SHP77 (cell line): ENCODE measurements around the gene TNIK.

ENCODE experiments used
- DNase-seq, 2 experiments: peaks; one replicate each; lab custom pipeline; 2025; lab: John Stamatoyannopoulos, UW

Gene TNIK

GRCh38 chr3:171459942-171460724 is at the start of gene TNIK:
TNIK (minus strand) TSS chr3:171460405; CDS start chr3:171460063, 342 bp downstream.
- DNase-seq, result no peak

GRCh38 chr3:171508676-171509075 is 48.5 kb upstream of the TNIK start:
- peak in 1 of 2 experiments; percentile 4 for DNase-seq

GRCh38 chr3:171508206-171508605 is 48.0 kb upstream of the TNIK start:
- no peak for DNase-seq

DNA sequence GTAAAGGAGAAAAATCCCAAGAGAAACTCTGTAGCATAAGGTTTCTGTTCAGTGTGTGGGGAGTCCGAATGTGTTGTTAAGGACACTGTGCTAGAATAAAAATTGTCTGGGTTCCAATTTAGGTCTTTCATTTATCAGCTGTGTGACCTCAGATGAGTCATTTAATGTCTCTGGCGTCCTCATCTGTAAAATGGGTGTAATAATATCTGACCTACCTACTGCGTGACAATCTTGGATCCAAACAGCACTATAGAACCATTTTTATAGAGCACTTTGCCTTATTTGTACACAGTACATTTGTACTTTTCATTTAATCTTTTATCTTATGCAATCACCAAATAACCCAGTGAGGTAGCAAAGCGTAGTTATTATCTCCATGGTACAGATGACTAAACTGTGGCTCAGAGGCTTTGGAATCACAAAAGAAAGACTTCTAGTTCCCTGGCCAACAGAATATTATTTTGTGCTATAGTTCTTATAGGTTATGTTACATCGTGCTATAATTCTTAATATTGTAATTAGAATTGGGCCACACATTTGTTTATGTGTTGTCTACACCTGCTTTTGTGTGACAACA is 46.6 kb upstream of the TNIK start:
- DNase-seq, result no peak

DNA sequence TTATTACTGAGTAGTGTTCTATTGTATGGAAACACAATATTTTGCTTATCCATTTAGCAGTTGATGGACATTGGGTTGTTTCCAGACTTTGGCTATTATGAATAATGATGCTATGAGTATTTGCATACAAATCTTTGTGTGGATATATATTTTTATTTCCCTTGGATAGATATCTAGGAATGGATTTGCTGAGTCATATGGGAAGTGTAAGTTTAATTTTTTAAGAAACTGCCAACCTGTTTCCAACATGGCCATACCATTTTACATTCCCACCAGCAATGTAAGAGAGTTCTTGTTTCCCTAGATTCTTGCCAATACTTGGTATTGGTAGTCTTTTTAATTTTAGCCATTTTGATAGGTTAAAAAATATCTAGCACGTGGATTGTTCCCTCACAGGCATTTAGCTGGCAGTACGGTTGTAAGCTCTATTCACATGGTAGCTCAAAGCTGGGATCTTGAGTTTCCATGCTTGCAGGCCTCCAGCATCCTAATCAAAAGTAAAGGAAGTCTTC is 45.7 kb upstream of the TNIK start:
- no peak for DNase-seq

DNA sequence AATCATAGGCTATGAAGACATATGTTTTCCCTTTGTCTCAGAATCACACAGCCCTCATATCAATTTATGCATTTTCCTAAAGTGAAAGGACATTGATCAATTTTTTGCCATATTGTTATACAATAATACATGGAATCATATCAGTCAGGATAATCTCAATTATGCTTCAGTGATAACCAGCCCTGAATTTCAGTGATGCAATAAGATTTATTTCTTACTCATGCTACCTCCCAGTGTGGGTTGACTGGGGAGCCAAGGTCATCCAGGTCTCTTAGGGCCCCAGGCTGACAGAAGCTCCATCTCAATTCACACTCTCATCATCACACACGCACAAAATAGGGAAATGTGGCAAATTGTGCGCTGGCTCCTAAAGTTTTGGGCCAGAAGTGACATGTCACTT is 44.2 kb upstream of the TNIK start:
- no peak for DNase-seq

DNA sequence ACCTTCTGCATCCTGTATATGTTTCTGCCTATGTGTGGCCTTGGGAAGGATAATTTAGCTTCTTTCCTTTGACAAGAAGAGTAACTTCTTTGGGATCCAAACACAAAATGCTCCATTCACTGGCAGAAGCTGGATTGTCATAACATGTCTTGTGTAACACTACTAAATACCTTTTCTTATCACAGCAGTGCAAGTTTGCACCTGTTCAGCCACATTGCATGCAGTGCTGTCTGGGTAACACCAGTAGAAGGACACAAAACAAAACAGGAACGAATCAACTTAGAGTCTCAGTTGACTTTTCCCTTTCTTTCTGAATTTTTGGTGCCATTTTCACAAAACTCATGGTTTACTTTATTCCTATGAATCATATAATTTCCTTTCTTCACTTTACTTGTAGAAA is 43.6 kb upstream of the TNIK start:
- DNase-seq, result no peak

DNA sequence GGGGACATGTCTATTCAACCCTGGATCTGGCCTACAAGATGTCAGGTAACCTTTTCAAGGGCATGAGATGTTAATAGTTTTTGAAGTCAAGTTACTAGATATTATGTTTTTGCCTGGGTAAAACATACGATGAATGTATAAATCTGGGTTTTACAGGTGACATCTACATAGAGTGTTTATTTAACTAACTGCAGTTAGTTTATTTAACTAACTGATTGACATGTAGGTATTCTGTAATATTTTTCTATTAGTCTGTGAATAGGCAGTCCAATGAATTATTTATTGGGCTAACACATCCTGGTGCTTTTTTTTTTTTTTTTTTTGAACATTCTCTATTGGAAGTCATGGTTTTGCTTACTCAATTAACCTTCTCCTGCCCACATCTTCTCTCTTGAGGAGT is 38.7 kb upstream of the TNIK start:
- no peak for DNase-seq

DNA sequence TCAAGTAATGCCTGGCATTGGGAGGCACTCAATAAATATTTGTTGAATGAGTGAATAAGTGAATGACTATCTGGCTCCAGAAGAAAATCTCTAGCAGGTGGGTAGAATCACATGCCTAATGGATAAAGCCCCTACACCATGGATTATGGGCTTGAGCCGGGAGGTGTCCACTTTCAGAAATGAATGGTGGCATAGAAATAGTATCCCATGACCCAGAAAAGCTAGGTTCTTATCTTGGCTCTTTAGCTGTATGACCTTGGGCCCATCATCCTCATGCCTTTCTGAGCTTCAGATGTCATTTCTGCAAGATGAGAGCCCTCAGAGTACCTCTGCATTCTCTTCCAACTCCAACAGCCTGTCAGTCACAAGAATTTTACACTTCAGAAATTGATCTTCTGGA is 37.3 kb upstream of the TNIK start:
- no peak for DNase-seq

DNA sequence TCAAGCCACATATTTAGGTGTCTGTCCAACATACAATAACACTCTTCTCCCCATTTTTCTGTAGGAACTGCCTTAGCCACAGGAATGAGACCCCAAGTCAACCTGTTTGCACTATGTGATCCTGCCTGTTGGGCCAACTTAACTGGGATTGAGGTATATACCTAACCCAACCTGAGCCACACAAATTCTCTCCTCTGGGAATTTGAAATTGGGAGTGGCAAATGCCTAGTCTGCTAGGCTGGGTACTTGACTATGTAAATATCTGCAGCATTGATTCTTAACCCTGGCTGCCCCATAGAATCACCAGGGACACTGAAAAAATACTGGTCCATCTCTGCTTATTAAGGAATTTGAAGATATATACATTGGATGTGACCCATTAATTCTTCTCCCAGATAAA is 35.2 kb upstream of the TNIK start:
- no peak for DNase-seq

DNA sequence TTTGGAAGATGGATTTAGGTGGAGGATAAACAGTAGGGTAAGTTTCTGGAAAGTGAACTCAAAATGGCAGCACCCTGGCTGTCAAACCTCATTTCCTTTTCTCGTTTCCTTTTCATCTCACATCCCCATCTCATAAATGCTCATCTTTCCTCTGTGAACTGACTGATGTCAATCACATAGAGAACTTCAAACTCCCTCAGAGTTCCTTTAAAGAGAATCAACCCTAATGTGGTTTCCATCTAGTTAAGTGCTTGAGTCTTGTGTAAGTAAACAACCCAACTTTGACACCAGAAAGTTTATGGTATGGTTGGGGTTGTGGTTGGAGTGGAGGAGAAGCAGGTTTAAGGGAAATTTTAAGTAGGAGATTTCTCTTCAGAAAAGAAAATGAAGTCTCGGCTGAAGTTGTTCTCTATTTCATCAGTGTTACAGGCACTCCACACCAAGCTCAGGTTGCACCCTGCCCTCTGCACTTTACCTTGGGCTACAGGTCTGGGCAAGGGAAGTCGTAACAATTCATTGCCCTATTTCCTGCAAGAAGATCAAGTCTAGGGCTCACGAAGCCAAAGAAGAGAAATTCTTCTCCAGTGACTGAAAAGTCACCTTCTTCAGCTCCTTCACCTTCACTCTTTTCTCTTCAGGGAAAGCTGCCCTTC is 34.4 kb upstream of the TNIK start:
- no peak for DNase-seq

GRCh38 chr3:171491361-171491760 is 31.2 kb upstream of the TNIK start:
- no peak for DNase-seq

GRCh38 chr3:171490901-171491300 is 30.7 kb upstream of the TNIK start:
- no peak for DNase-seq

- DNase-seq, result no peak
Observed at GRCh38 chr3:171489348-171489747, 29.1 kb upstream of the TNIK start.

DNA sequence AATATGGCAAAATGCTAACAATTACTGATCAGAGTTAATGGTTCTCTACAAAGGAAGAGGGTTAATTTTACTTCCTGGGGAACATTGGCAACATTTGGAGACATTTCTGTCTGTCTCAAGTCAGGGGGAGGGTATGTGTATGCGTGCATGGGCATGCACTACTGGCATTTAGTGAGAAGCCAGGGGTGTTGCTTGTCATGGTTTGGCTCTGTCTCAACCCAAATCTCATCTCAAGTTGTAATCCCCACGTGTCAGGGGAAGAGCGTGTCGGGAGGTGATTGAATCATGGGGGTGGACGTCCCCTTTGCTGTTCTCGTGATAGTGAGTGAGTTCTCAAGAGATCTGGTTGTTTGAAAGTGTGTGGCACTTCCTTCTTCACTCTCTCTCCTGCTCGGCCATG is 28.3 kb upstream of the TNIK start:
- DNase-seq, result no peak

- no peak for DNase-seq
Observed at GRCh38 chr3:171487382-171487781, 27.2 kb upstream of the TNIK start.

DNA sequence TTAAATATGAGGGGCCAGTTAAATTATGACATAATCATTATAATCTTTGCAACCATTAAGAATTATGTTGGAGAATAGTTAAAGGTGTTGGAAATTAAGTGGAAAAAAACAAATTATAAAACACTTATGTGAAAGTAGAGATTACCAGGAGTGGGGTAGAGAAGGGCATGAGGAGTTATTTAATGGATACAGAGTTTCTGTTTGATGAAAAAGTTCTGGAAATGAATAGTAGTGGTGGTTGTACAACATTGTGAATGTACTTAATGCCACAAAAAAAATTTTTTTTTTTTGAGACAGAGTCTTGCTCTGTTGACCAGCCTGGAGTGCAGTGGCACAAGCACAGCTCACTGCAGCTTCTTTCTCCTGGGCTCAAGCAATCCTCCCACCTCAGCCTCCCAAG is 25.1 kb upstream of the TNIK start:
- DNase-seq, result no peak

DNA sequence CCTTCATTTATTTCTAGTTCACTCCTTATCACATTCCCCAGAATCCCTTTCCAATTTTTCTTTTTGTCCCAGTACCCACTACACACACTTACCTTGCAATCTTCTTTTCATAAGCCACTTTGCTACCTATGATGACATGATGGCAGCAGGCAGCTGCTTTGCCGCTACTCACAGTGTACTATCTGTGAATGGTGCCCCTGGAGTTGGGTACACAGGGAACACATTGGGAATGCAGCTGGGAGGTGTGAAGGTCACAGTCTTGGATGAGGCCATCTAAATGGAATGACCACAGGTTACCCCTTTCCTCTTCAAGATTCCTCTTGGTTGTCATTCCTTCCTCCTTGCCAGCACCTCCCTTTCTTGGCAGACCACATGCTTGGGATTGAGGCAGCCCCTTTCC is 20.8 kb upstream of the TNIK start:
- DNase-seq, result no peak

DNA sequence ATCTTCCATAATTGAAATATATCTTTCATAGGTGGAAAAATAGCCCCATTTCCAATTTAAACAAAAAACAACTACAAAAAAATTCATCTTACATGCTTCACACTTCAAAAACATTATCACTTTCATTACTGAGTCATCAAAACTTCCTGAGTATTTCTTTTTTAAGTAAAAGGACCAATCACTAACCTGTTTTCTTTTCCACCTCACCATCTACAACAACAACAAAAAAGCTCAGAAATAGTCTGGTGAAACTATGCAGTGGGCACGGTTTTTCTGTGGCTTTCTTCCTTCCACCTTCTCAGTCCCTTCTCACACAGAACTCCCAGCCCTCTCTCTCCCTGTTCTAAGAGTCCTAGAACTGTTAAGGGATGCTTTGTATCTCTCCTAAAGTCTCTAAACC is 20.3 kb upstream of the TNIK start:
- no peak for DNase-seq

DNA sequence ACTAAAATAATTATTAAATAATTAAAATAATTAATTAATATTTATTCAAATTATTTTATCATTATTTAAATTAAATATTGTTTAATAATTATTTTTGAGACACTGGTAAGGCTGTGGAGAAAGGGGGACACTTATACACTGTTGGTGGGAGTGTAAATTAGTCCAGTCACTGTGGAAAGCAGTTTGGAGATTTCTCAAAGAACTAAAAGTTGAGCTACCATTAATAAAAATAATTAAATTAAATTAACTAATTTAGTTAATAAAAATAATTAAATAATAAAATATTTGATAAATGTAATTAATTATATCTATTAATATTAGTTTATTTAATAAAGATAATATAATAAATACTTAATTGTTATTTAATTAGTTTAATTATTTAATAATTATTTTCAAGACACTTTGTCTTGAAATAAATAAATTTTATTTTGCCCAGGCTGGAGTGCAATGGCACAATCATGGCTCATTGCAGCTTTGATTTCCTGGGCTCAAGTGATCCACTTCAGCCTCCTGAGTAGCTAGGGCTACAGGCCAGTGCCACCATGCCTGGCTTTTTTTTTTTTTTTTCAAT is 16.4 kb upstream of the TNIK start:
- DNase-seq, result no peak

DNA sequence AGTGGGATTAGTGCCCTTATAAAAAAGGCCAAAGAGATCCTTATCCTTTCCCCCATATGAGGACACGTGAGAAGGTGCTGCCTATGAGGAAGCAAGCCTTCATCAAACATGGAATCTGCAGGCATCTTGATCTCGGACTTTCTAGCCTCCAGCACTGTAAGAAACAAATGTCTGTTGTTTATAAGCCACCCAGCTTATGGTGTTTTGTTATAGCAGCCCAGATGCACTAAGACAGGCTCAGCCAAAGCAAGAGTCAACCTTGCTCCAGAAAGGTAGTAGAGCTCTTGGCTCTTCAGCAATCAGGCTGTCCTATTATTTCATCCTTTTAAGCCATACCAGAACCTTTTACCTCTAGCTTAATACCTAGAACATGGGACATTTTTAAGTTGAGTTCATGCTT is 12.3 kb upstream of the TNIK start:
- DNase-seq, result no peak

DNA sequence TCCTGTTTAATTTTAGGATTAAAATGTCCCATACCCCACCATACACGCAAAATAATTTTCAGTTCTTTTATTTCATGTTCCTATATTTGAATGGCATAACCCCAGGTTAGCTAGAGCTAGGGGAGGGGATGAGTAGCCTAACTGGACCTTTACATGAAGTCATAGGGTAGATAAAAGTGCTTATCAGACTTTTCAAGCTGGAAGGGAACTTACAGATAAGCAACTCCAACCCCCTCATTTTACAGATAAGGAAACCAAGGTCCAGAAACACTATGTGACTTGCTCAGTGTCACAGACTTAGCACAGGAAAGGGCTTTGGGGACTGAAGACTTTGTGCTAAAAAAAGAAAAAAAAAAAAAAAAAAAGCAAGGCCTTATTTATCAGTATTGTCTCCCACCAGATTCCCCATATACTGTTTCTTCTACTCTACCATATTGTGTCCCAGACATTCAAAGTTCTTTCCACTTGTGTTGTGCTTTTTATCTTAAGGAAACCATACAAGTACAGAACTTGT is 10.6 kb upstream of the TNIK start:
- no peak for DNase-seq

GRCh38 chr3:171469376-171469775 is 9.2 kb upstream of the TNIK start:
- no peak for DNase-seq
